ENCODE results near the gene ILDR1.
"Not testable (repeated sequence)": the region's sequence is repeated elsewhere in the genome, so short reads cannot be mapped to it uniquely, and the experiment has no call there.

The ILDR1 gene

DNA sequence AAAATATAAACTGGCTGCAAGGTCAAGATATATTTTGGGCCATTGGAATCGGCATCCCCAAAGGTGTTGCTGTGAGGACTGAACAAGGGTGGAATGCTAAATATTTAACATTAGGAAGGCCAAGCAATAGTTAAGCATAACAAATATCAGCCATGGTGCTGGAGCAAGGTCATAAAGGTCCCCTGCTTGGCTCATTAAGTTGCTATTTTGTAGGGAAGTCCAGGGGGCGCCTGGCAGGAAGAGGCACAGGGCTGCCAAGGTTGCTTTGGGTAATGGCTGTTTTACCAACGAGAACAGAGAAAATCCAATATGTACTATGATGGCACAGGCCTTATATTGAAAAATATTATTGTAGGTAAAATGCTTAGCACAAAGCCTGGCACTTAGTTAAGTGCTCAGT, 65.7 kb downstream of the ILDR1 start:
- no peak for DNase-seq (ENCODE audit: low read depth in 2 of 3, low spot score in 1 of 3)

DNA sequence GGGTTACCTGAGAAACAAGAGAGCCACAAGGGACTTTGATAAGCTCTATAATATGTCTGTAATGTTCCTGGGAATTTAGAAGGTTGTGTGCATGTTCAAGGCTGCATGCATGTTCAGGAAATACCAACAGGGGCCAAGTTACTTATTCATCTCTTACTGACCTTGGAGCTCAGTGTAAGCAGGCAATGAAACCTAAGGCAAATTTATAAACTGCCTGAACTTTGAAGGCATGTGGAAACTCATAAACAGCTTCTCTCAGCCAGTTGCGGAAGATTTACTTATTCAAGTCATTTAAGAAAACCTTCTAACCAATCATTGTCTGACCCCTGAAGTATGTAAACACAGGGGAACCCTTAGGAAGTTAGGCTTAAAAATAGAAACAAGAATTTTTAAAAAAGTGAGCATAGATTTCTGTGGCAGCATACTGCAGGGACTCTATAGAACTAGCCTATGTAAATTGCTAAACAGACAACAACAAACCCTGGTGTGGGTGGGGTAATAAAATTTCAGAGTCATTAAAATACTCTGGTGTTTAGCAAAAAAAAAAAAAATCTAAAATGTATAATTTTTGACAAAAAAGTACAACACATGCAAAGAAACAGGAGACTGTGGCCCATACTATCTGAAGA, 70.6 kb downstream of the ILDR1 start:
- no peak for DNase-seq (ENCODE audit: low read depth in 2 of 3, low spot score in 1 of 3)

DNA sequence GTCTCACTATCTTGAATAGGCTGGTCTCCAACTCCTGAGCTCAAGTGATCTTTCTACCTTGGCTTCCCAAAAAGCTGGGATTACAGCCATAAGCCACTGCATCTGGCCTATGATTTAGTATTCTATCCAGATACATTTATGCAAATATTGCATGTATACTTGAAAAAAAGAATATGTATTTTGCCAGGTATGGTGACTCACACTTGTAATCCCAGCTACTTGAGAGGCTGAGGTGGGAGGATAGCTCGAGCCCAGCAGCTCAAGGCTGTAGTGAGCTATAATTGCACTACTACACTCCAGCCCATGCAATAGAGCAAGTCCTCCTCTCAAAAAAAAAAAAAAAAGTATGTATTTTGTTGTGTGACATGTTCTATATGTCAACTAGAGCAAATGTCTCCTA, 73.4 kb downstream of the ILDR1 start:
- no peak for DNase-seq (ENCODE audit: low read depth in 2 of 3, low spot score in 1 of 3)

DNA sequence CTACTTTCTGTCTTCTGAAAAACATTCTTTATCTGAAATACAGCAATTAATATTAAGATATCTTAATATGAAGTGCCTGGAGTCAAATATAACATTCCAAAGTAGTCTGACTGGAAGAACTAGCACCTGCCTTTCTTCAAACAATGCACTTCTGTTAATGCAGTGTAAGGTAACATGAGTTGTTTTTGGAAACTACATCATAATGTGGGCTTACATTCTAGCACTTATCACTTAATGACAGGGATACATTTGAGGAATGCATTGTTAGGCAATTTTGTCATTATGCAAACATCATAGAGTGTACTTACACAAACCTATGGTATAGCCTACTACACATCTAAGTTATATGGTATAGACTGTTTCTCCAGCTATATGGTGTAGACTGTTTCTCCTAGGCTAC, 78.6 kb downstream of the ILDR1 start:
- no peak for DNase-seq (ENCODE audit: low read depth in 2 of 3, low spot score in 1 of 3)

DNA sequence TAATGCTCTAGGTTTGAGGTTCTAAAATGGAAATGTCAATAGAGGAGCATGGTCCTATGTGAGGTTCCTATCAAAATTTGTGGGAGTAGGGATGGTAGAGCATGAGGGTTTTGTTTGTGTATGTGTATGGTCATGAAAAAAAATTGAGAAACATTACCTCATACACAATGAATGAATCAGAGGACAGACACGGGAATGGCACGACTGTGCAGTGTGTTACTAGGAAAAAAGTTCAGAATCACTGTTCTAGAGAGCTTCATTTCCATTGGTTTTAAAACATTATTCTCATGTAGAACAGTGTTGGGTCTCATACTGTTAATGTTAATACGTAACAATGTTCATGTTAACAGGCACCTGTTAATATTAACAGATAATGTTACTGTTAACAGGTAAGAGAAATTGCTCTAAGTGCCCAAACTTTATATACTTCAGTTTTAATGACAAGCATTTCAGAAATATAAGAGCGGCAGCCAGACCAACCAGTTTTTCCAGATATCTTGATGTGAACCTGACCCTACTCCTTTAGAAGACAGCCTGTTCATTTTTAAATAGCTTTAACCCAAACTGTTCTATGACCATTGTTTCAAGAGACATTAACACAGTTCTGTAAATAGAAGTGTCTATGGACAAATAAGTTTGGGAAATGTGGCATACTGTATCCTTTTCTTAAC, 79.8 kb downstream of the ILDR1 start:
- DNase-seq (ENCODE audit: low read depth in 2 of 3, low spot score in 1 of 3) = no peak

DNA sequence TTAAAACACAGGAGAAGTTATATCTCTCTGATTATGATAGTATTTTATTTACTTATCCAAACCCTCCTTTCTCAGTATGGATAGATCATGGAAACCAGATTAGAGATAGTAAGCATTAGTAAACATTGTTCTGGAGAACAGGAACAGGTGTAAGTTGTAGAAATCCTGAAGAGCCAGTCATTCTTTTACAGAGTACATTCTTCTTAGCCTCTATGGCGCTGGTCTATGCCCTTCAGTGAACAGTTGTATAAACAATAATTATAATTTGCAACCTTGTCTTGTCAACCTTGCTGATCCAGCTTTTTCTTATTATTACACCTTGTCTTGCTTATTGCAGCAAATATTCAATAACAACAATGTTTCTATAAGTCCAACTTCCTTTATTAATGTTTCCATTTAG, 80.5 kb downstream of the ILDR1 start:
- DNase-seq (ENCODE audit: low read depth in 2 of 3, low spot score in 1 of 3) = no peak

DNA sequence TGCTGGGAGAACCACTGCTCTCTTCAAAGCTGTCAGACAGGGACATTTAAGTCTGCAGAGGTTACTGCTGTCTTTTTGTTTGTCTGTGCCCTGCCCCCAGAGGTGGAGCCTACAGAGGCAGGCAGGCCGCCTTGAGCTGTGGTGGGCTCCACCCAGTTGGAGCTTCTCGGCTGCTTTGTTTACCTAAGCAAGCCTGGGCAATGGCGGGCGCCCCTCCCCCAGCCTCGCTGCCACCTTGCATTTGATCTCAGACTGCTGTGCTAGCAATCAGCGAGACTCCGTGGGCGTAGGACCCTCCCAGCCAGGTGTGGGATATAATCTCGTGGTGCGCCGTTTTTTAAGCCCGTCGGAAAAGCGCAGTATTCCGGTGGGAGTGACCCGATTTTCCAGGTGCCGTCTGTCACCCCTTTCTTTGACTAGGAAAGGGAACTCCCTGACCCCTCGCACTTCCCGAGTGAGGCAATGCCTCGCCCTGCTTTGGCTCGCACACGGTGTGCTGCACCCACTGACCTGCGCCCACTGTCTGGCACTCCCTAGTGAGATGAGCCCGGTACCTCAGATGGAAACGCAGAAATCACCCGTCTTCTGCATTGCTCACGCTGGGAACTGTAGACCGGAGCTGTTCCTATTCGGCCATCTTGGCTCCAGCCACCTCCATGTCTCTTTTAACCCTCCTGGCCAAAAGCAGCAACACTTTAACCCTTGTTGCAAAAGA, 83.7 kb downstream of the ILDR1 start:
- not testable (repeated sequence) for DNase-seq (ENCODE audit: low read depth in 2 of 3, low spot score in 1 of 3)
